Measurements from ENCODE around the gene CADM4. TPM values are rescaled to one million over a fixed set of nuclear protein-coding genes. Genes with fewer than 3 reads are reported as not detected.
"Not testable (repeated sequence)": the region's sequence is repeated elsewhere in the genome, so short reads cannot be mapped to it uniquely, and the experiment has no call there.

Gene CADM4, protein sequence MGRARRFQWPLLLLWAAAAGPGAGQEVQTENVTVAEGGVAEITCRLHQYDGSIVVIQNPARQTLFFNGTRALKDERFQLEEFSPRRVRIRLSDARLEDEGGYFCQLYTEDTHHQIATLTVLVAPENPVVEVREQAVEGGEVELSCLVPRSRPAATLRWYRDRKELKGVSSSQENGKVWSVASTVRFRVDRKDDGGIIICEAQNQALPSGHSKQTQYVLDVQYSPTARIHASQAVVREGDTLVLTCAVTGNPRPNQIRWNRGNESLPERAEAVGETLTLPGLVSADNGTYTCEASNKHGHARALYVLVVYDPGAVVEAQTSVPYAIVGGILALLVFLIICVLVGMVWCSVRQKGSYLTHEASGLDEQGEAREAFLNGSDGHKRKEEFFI
- 0.30 TPM for total RNA-seq
- not detected for polyA plus RNA-seq

DNA sequence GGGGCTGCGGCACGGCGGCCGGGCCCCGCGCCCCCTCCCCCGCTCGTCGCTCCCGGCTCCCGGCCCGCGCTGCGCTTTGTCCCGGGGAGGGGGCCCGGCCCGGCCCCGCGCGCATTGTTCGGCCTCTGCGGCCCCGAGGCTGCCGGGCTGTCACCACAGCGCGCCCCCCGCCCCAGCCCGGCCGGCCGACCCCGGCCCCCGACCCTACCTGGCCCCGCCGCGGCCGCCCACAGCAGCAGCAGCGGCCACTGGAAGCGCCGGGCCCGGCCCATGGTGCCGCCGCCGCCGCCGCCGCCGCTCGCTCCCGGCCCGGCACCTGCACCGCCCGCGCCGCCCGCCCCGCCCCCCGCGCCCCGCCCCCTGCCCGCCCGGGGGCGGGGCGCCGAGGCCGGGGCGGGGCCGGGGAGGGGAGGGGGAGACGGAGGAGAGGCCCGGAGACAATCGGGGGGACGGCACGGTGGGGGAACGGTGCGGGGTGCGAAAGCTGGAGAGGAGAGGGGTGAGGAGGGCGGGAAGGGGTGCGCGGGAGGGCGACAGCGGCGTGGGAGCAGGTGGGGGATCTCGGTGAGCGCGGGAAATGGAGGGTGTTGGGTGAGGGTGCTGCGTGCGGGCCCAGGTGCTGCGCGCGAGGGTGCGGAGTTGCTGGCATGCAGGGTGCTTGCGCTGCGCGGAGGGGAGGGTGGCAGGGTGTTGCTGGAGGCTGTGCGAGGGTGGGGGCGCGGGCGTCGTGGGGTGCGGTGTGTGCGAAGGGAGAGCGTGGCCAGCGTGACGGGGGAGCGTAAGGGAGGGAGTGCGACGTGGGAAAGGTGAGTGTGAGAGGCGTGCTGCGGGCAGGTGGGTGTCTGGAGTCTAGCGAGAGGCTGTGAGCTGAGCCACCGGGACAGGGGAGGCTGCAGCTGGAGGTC lies at the start of gene CADM4:
TSS of gene CADM4 (minus strand) at position 332 of the 905 bp plus-strand sequence. CDS start at position 272, 60 bp downstream.
- ATAC-seq (ENCODE audit: low read depth in 2 of 2) (peak; percentile 69 to 78), DNase-seq (peak; percentile 46 to 53 (median 51))
- H3K4me1 ChIP-seq (ENCODE audit: control insufficient read depth, insufficient read depth, low read length, poor library complexity, severe bottlenecking): peaks cover 9% of the 10 kb centered on the region
- no peaks in the 10 kb centered on the region for H3K36me3 Mint-ChIP-seq
- peak within 1 kb of the TSS in 1 of 3 donors; percentile 72 for H3K27ac Mint-ChIP-seq
- peaks cover 0 to 22% (median 9%) of the 10 kb centered on the region in 4 donors for H3K4me1 Mint-ChIP-seq
- no peak within 1 kb of the TSS for H3K27ac ChIP-seq (ENCODE audit: insufficient read depth, low read length, poor library complexity, severe bottlenecking)
- peaks cover 76% of the 10 kb centered on the region for H3K27me3 Mint-ChIP-seq
- H3K9me3 Mint-ChIP-seq: peaks cover 0 to 2% (median 0%) of the 10 kb centered on the region in 7 donors
- H3K4me3 ChIP-seq (ENCODE audit: low read depth, low read length): no peak within 1 kb of the TSS
- peak within 1 kb of the TSS; percentile 64 to 88 (median 76) for H3K4me3 Mint-ChIP-seq
- H3K9me3 ChIP-seq (ENCODE audit: control insufficient read depth in 2 of 2, low read length in 2 of 2): no peaks in the 10 kb centered on the region
- no peaks in the 10 kb centered on the region for H3K36me3 ChIP-seq (ENCODE audit: control insufficient read depth, insufficient read depth, low read length)
- peaks cover 21% of the 10 kb centered on the region for H3K27me3 ChIP-seq (ENCODE audit: control insufficient read depth, insufficient read depth, low read length)

DNA sequence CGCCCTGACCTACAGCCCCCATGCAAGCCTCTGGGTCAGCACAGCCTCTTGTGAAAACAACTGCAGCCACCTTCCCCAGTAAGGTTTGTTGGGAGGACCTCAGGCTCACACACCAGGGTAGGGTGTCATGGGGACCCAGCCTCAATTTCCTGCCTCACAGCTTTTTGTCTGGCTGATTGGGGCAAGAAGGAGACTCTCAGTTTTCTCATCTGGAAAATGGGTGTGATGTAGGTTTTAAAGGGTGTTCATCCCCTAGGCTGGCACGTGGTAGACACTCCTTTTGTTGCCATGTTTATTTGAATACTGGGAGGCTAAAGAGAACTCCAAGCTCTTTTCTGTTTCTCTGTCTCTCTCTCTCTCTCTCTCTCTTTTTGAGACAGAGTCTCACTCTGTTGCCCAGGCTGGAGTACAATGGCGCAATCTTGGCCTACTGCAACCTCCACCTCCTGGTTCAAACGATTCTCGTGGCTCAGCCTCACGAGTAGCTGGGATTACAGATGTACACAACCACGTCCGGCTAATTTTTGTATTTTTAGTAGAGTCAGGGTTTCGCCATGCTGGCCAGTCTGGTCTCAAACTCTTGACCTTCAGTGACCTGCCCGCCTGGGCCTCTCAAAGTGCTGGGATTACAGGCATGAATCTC lies 48.5 kb upstream of the CADM4 start:
- ATAC-seq (ENCODE audit: low read depth in 2 of 2) (no peak), DNase-seq (no peak)
- Mint-ChIP-seq H3K36me3 (no peaks in the 10 kb centered on the region), H3K27ac (no peak overlapping the region), H3K4me3 (no peak overlapping the region), H3K27me3 (no peaks in the 10 kb centered on the region), H3K9me3 (peaks cover 0 to 16% (median 8%) of the 10 kb centered on the region in 7 donors), H3K4me1 (no peaks in the 10 kb centered on the region)
- no peaks in the 10 kb centered on the region for H3K4me1 ChIP-seq (ENCODE audit: control insufficient read depth, insufficient read depth, low read length, poor library complexity, severe bottlenecking)
- H3K27me3 ChIP-seq (ENCODE audit: control insufficient read depth, insufficient read depth, low read length): no peaks in the 10 kb centered on the region
- H3K4me3 ChIP-seq (ENCODE audit: low read depth, low read length): no peak overlapping the region
- H3K9me3 ChIP-seq (ENCODE audit: control insufficient read depth in 2 of 2, low read length in 2 of 2): peaks cover 21 to 24% of the 10 kb centered on the region in 2 experiments
- no peaks in the 10 kb centered on the region for H3K36me3 ChIP-seq (ENCODE audit: control insufficient read depth, insufficient read depth, low read length)
- no peak overlapping the region for H3K27ac ChIP-seq (ENCODE audit: insufficient read depth, low read length, poor library complexity, severe bottlenecking)

DNA sequence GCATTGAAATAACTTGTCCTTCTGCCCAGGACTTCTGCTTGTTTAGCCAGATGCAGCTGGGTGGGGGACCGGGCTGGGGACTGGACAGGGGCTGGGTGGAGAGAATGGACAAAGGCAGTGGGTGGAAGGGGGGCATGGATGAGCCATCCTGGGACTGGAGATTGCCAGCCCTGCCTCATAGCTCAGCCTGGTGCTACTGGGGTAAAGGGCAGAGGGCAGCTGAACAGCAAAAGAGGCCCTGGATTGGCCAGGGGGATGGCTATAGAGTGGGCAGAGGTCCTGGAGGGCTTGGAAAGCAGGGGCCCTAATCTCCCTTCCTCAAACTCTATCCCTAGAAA lies 48.0 kb upstream of the CADM4 start:
- Histone ChIP-seq H3K27ac (ENCODE audit: insufficient read depth, low read length, poor library complexity, severe bottlenecking) (no peak overlapping the region), H3K27me3 (ENCODE audit: control insufficient read depth, insufficient read depth, low read length) (no peaks in the 10 kb centered on the region), H3K4me1 (ENCODE audit: control insufficient read depth, insufficient read depth, low read length, poor library complexity, severe bottlenecking) (no peaks in the 10 kb centered on the region), H3K4me3 (ENCODE audit: low read depth, low read length) (no peak overlapping the region), H3K36me3 (ENCODE audit: control insufficient read depth, insufficient read depth, low read length) (no peaks in the 10 kb centered on the region), H3K9me3 (ENCODE audit: control insufficient read depth in 2 of 2, low read length in 2 of 2) (peaks cover 20 to 24% of the 10 kb centered on the region in 2 experiments)
- Mint-ChIP-seq H3K4me1 (no peaks in the 10 kb centered on the region), H3K9me3 (peaks cover 0 to 15% (median 8%) of the 10 kb centered on the region in 7 donors), H3K27ac (no peak overlapping the region), H3K27me3 (no peaks in the 10 kb centered on the region), H3K4me3 (no peak overlapping the region), H3K36me3 (no peaks in the 10 kb centered on the region)
- no peak for DNase-seq
- no peak for ATAC-seq (ENCODE audit: low read depth in 2 of 2)

DNA sequence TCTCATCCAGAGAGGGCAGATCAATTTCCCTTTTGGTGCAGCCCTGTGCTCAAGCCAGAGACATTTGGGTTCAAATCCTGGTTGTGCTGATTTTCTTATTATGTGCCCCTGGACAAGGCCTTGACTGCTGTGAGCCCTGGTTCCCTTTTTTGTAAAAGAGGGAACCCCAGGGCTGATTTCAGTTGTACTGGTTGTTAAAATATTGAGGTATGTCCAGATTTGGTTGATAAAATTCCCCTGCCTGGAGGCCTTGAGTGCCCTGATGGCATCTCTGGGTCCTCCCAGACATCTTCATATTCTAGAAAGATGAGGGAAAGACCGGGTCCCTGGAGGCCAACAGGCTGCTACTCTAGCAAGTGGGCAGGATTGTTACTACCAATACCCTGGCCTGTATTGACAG lies 44.7 kb upstream of the CADM4 start:
- Mint-ChIP-seq H3K4me3 (no peak overlapping the region), H3K27ac (no peak overlapping the region), H3K4me1 (no peaks in the 10 kb centered on the region), H3K9me3 (peaks cover 0 to 2% (median 0%) of the 10 kb centered on the region in 7 donors), H3K36me3 (no peaks in the 10 kb centered on the region), H3K27me3 (no peaks in the 10 kb centered on the region)
- Histone ChIP-seq H3K27ac (ENCODE audit: insufficient read depth, low read length, poor library complexity, severe bottlenecking) (no peak overlapping the region), H3K4me3 (ENCODE audit: low read depth, low read length) (no peak overlapping the region), H3K27me3 (ENCODE audit: control insufficient read depth, insufficient read depth, low read length) (no peaks in the 10 kb centered on the region), H3K4me1 (ENCODE audit: control insufficient read depth, insufficient read depth, low read length, poor library complexity, severe bottlenecking) (no peaks in the 10 kb centered on the region), H3K9me3 (ENCODE audit: control insufficient read depth in 2 of 2, low read length in 2 of 2) (no peaks in the 10 kb centered on the region), H3K36me3 (ENCODE audit: control insufficient read depth, insufficient read depth, low read length) (no peaks in the 10 kb centered on the region)
- no peak for DNase-seq
- ATAC-seq (ENCODE audit: low read depth in 2 of 2): no peak

DNA sequence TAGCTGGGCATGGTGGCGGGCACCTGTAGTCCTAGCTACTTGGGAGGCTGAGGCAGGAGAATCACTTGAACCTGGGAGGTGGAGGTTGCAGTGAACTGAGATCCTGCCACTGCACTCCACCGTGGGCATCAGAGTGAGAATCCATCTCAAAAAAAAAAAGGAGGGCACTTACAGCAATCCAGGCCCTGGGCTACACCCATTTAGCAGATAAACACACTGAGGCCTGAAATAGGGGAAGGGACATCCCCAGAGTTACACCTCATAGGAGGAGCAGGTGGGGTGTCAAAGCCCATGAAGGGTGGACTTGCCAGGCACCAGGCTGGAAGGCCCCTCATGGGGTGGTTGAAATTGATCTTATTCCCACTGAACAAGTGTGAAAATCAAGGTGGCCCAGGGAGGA lies 44.3 kb upstream of the CADM4 start:
- H3K4me3 ChIP-seq (ENCODE audit: low read depth, low read length): no peak overlapping the region
- DNase-seq (no peak), ATAC-seq (ENCODE audit: low read depth in 2 of 2) (no peak)
- no peaks in the 10 kb centered on the region for H3K4me1 Mint-ChIP-seq
- H3K4me3 Mint-ChIP-seq: no peak overlapping the region
- no peak overlapping the region for H3K27ac Mint-ChIP-seq
- no peaks in the 10 kb centered on the region for H3K27me3 Mint-ChIP-seq
- no peaks in the 10 kb centered on the region for H3K27me3 ChIP-seq (ENCODE audit: control insufficient read depth, insufficient read depth, low read length)
- H3K4me1 ChIP-seq (ENCODE audit: control insufficient read depth, insufficient read depth, low read length, poor library complexity, severe bottlenecking): no peaks in the 10 kb centered on the region
- H3K36me3 ChIP-seq (ENCODE audit: control insufficient read depth, insufficient read depth, low read length): no peaks in the 10 kb centered on the region
- no peaks in the 10 kb centered on the region for H3K36me3 Mint-ChIP-seq
- no peaks in the 10 kb centered on the region for H3K9me3 ChIP-seq (ENCODE audit: control insufficient read depth in 2 of 2, low read length in 2 of 2)
- no peak overlapping the region for H3K27ac ChIP-seq (ENCODE audit: insufficient read depth, low read length, poor library complexity, severe bottlenecking)
- H3K9me3 Mint-ChIP-seq: peaks cover 0 to 2% (median 0%) of the 10 kb centered on the region in 7 donors

DNA sequence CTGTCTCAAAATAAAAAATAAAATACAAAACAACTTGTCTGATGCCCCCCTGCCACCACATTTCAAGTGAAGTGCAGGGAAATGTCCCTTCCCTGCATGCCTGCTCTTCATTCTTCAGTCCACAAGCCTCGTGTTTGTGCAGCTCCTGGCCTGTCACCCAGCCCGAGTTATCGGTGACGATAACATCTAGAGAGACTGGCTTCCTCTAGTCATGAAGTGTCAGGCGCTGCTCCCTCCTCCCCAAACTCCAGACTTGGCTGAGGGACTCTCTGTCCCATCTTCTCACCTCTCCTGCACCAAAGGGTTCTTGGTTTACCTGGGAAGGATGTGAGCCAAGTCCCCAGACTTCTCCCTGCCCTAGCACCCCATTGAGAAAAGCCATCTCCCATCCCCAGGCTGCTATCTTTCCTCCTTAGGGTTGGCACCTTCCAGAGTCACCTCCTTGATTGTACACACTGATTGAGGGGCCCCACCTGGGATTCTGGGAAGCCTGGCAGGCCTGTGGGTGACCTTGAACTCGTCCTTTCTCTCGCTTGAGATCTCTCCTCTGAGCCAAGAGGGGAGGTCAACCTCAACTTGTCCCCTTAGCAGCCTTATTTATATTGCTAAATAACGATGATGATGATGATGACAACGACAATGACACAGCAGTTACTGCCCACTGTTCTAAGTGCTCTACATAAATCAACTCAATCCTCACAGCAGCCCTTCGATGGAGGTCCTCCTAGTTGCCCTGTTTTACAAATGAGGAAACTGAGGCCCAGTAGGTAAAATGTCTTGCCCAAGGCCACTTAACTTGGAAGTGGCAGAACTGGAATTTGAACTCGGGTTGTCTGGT lies 43.4 kb upstream of the CADM4 start:
- H3K4me1 ChIP-seq (ENCODE audit: control insufficient read depth, insufficient read depth, low read length, poor library complexity, severe bottlenecking): no peaks in the 10 kb centered on the region
- H3K9me3 ChIP-seq (ENCODE audit: control insufficient read depth in 2 of 2, low read length in 2 of 2): no peaks in the 10 kb centered on the region
- H3K9me3 Mint-ChIP-seq: peaks cover 0 to 2% (median 0%) of the 10 kb centered on the region in 7 donors
- H3K4me3 ChIP-seq (ENCODE audit: low read depth, low read length): no peak overlapping the region
- no peaks in the 10 kb centered on the region for H3K36me3 Mint-ChIP-seq
- ATAC-seq (ENCODE audit: low read depth in 2 of 2) (no peak), DNase-seq (no peak)
- H3K27me3 ChIP-seq (ENCODE audit: control insufficient read depth, insufficient read depth, low read length): no peaks in the 10 kb centered on the region
- no peak overlapping the region for H3K4me3 Mint-ChIP-seq
- no peaks in the 10 kb centered on the region for H3K27me3 Mint-ChIP-seq
- no peak overlapping the region for H3K27ac ChIP-seq (ENCODE audit: insufficient read depth, low read length, poor library complexity, severe bottlenecking)
- H3K27ac Mint-ChIP-seq: no peak overlapping the region
- no peaks in the 10 kb centered on the region for H3K4me1 Mint-ChIP-seq
- H3K36me3 ChIP-seq (ENCODE audit: control insufficient read depth, insufficient read depth, low read length): no peaks in the 10 kb centered on the region

DNA sequence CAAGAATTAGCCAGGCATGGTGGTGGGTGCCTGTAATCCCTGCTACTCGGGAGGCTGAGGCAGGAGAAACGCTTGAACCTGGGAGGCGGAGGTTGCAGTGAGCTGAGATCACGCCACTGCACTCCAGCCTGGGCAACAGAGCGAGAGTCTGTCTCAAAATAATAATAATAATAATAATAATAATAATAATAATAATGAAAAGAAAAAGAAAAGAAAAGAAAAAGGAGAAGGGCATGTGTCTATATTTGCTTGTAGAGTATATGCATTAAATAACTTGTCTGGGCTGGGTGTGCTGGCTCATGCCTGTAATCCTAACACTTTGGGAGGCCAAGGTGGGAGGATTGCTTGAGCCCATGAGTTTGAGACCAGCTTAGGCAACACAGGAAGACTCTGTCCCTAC lies 42.6 kb upstream of the CADM4 start:
- H3K27ac ChIP-seq (ENCODE audit: insufficient read depth, low read length, poor library complexity, severe bottlenecking); H3K4me3 ChIP-seq (ENCODE audit: low read depth, low read length); H3K27ac Mint-ChIP-seq; ATAC-seq (ENCODE audit: low read depth in 2 of 2); H3K4me1 ChIP-seq (ENCODE audit: control insufficient read depth, insufficient read depth, low read length, poor library complexity, severe bottlenecking); H3K36me3 ChIP-seq (ENCODE audit: control insufficient read depth, insufficient read depth, low read length); H3K4me1 Mint-ChIP-seq; H3K27me3 Mint-ChIP-seq; DNase-seq; H3K9me3 ChIP-seq (ENCODE audit: control insufficient read depth in 2 of 2, low read length in 2 of 2); H3K36me3 Mint-ChIP-seq; H3K9me3 Mint-ChIP-seq; H3K27me3 ChIP-seq (ENCODE audit: control insufficient read depth, insufficient read depth, low read length); H3K4me3 Mint-ChIP-seq: not testable (repeated sequence)
